GM19240 (cell line): ENCODE results near the gene ENGASE.

ENCODE experiments used
- DNase-seq: peaks from one replicate; pipeline ENCODE4 v3.0.0; 2011; ENCODE audit warnings: low spot score; ENCODE audit not compliant: insufficient read length

The ENGASE gene

GRCh38 chr17:79135628-79136405 lies 61.2 kb downstream of the ENGASE start:
- no peak for DNase-seq
